Activated CD8-positive, alpha-beta T cell treated with anti-CD3 and anti-CD28 coated beads for 36 hours (primary cell): ENCODE measurements around the gene GRAMD1A. TPM values are rescaled to one million over a fixed set of nuclear protein-coding genes. Genes with fewer than 3 reads are reported as not detected.

Experiments used
- ATAC-seq: fragments of 200-7000 bp; cut with Tn5 transposase; one replicate; pipeline ENCODE4 v1.10.0; 2021; ENCODE audit warnings: mild to moderate bottlenecking, moderate library complexity
- CTCF ChIA-PET: fragments of 350-600 bp; sonication (Branson Sonifier 250); formaldehyde crosslinking; loops from one replicate; lab custom pipeline; 2021; ENCODE audit warnings: antibody characterized with exemption; lab: Charles Lee
- POLR2A ChIA-PET: fragments of 350-600 bp; sonication (Branson Sonifier 250); formaldehyde crosslinking; loops from one replicate; lab custom pipeline; 2021; ENCODE audit warnings: antibody characterized with exemption; lab: Charles Lee
- DNase-seq: peaks from one replicate; pipeline ENCODE4 v3.0.0-alpha.2; 2020
- H3K27ac Mint-ChIP-seq: one replicate; pipeline ENCODE4 v1.8.0; 2021; ENCODE audit warnings: mild to moderate bottlenecking, mixed read lengths
- H3K27me3 Mint-ChIP-seq: one replicate; pipeline ENCODE4 v1.8.0; 2021; ENCODE audit warnings: mixed read lengths
- H3K36me3 Mint-ChIP-seq: one replicate; pipeline ENCODE4 v1.8.0; 2021; ENCODE audit warnings: low read depth, mixed read lengths
- H3K4me1 Mint-ChIP-seq: one replicate; pipeline ENCODE4 v1.8.0; 2021; ENCODE audit warnings: low read depth, mixed read lengths
- H3K4me3 Mint-ChIP-seq: one replicate; pipeline ENCODE4 v1.8.0; 2021; ENCODE audit warnings: mild to moderate bottlenecking, moderate library complexity, mixed read lengths
- H3K9me3 Mint-ChIP-seq: one replicate; pipeline ENCODE4 v1.8.0; 2021; ENCODE audit warnings: mixed read lengths
- CTCF ChIP-seq: fragments of 200-600 bp; IDR thresholded peaks from one replicate; pipeline ENCODE4 v1.8.0; 2022; ENCODE audit warnings: antibody characterized with exemption, mild to moderate bottlenecking
- intact Hi-C: fragments of 100-400 bp; cut with micrococcal nuclease; formaldehyde crosslinking; loops from one replicate; pipeline ENCODE4 v1.10.0; 2022
- total RNA-seq, 2 experiments: library from RNA; stranded (reverse); gene quantifications; one replicate each; pipeline ENCODE4 v1.2.3, GENCODE V29; 2021

The GRAMD1A gene
- total RNA-seq, 2 experiments from 2014 or later = 128 to 134 TPM

GRCh38 chr19:35055715-35056179, 55.6 kb downstream of the GRAMD1A start:
- H3K36me3 Mint-ChIP-seq = no peaks in the 10 kb centered on the region
- H3K4me3 Mint-ChIP-seq = no peak overlapping the region
- ATAC-seq (peak; percentile 66), DNase-seq (peak; percentile 46)
- H3K27me3 Mint-ChIP-seq = no peaks in the 10 kb centered on the region
- TF ChIP-seq CTCF = peak; percentile 14
- H3K27ac Mint-ChIP-seq = no peak overlapping the region
- ChIA-PET CTCF (interaction anchor here (1.3 to 4.5 kb wide), 8 partner anchors 10 to 86 kb away, joined by 3 to 40 read pairs (median 6); no protein-coding TSS in a partner anchor), POLR2A (no interaction called here)
- no peaks in the 10 kb centered on the region for H3K9me3 Mint-ChIP-seq
- no peaks in the 10 kb centered on the region for H3K4me1 Mint-ChIP-seq
- intact Hi-C loops = no loop called here

- ATAC-seq (no peak), DNase-seq (no peak)
- intact Hi-C loops = no loop called here
- Mint-ChIP-seq H3K4me1 (no peaks in the 10 kb centered on the region), H3K27me3 (no peaks in the 10 kb centered on the region), H3K9me3 (no peaks in the 10 kb centered on the region), H3K4me3 (no peak overlapping the region), H3K27ac (no peak overlapping the region), H3K36me3 (no peaks in the 10 kb centered on the region)
- CTCF ChIA-PET = interaction anchor here (1.3 to 4.5 kb wide), 7 partner anchors 10 to 85 kb away, joined by 3 to 40 read pairs (median 8); no protein-coding TSS in a partner anchor
- POLR2A ChIA-PET = no interaction called here
- no peak for TF ChIP-seq CTCF
Observed at GRCh38 chr19:35056513-35057063, 56.5 kb downstream of the GRAMD1A start.

- ATAC-seq (no peak), DNase-seq (no peak)
- CTCF ChIA-PET = interaction anchor here (1.0 to 2.2 kb wide), 3 partner anchors 8 to 476 kb away, joined by 3 to 14 read pairs (median 10); no protein-coding TSS in a partner anchor
- no peak overlapping the region for H3K27ac Mint-ChIP-seq
- H3K4me3 Mint-ChIP-seq = no peak overlapping the region
- peaks cover 1% of the 10 kb centered on the region for H3K4me1 Mint-ChIP-seq
- POLR2A ChIA-PET = interaction anchor here (0.9 kb wide), 2 partner anchors 10 kb away, joined by 3 read pairs; no protein-coding TSS in a partner anchor
- TF ChIP-seq CTCF = no peak
- H3K36me3 Mint-ChIP-seq = no peaks in the 10 kb centered on the region
- intact Hi-C loops = no loop called here
- no peaks in the 10 kb centered on the region for H3K27me3 Mint-ChIP-seq
- H3K9me3 Mint-ChIP-seq = no peaks in the 10 kb centered on the region
Observed at GRCh38 chr19:35058370-35058769, 58.2 kb downstream of the GRAMD1A start.

DNA sequence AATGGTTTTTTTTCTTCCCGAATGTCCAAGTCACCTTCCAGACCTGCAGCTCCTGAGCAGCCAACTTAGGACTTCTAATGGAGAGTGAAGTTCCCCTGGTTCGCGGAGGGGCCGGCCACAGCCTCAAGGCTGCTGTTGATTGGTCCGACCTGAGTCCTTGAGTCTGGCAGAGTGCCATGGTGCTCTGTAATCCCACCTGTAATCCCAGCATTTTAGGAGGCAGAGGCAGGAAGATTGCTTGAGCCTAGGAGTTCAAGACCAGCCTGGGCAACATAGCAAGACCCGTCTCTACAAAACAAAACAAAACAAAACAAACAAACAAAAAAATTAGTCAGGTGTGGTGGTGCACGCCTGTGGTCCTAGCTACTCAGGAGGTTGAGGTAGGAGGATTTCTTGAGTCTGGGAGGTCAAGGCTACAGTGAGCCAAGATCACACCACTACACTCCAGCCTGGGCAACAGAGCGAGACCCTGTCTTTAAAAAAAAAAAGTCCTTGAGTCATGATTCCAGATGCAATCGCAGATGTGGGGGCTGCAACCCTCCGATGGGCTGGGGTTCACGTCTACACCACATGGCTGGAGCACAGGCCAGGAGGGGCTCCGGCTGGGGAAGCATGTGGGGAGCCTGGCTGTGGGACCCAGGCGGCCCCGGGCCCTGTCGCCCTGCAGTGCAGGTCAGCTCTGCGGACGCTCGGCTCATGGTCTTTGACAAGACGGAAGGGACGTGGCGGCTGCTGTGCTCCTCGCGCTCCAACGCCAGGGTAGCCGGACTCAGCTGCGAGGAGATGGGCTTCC, 59.1 kb downstream of the GRAMD1A start:
- H3K4me3 Mint-ChIP-seq = no peak overlapping the region
- ATAC-seq (no peak), DNase-seq (no peak)
- H3K27me3 Mint-ChIP-seq = no peaks in the 10 kb centered on the region
- H3K27ac Mint-ChIP-seq = no peak overlapping the region
- H3K36me3 Mint-ChIP-seq = no peaks in the 10 kb centered on the region
- CTCF ChIA-PET = interaction anchor here (1.0 to 2.2 kb wide), 3 partner anchors 8 to 475 kb away, joined by 3 to 14 read pairs (median 10); no protein-coding TSS in a partner anchor
- H3K4me1 Mint-ChIP-seq = peaks cover 10% of the 10 kb centered on the region
- no peak for TF ChIP-seq CTCF
- POLR2A ChIA-PET = interaction anchor here (0.9 kb wide), 2 partner anchors 9 to 10 kb away, joined by 3 read pairs; no protein-coding TSS in a partner anchor
- intact Hi-C loops = no loop called here
- H3K9me3 Mint-ChIP-seq = no peaks in the 10 kb centered on the region
